ENCODE results near the gene CUX1. TPM values are rescaled to one million over a fixed set of nuclear protein-coding genes. Genes with fewer than 3 reads are reported as not detected.

CUX1 gene
- total RNA-seq, 1 experiment from 2014 or later, result 53.5 TPM

DNA sequence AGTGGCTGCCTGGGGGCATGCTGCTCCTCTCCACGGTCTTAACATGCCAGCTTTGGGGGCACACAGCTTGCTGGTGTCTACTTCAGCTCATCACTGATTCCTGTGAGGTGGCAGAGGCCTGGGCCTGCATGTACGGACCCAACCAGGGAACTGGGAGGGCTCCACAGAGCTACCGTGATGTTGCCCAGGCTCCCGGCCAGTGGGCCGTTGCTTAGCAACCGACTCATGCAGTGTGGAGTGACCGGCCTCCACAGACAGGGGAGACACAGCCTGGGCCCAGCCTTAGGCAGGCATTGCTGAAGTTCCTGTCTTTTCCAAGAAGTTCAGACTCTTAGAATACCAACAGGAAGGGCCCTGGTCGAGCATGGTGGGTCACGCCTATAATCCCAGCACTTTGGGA, 443.4 kb downstream of the CUX1 start:
- 0 out of 7 replicates have a peak overlapping the region, but pooled peaks of 1 of the 3 experiments have one; percentile 34 for H3K27ac Mint-ChIP-seq
- Histone ChIP-seq H3K23me2 (ENCODE audit: insufficient read length, low read depth, low read length, poor library complexity, severe bottlenecking) (no peaks in the 10 kb centered on the region), H3T11ph (ENCODE audit: low read length) (no peak overlapping the region), H3K79me1 (ENCODE audit: insufficient read depth, low read depth, low read length, poor library complexity, severe bottlenecking) (no peaks in the 10 kb centered on the region), H3K18ac (ENCODE audit: insufficient read length, low read depth, low read length) (no peak overlapping the region), H3K27ac (ENCODE audit: insufficient read length, low read depth, low read length) (no peak overlapping the region), H3K56ac (ENCODE audit: insufficient read length, low read depth, low read length) (no peak overlapping the region), H4K91ac (ENCODE audit: insufficient read length, low read depth, low read length) (no peak overlapping the region), H4K20me1 (ENCODE audit: control insufficient read depth, insufficient read depth, insufficient read length) (no peaks in the 10 kb centered on the region), H2BK12ac (ENCODE audit: insufficient read length, low read depth, low read length) (no peak overlapping the region), H2AK5ac (ENCODE audit: insufficient read length, low read length) (no peak overlapping the region), H3K14ac (ENCODE audit: insufficient read depth, low read length) (no peak overlapping the region), H3K23ac (ENCODE audit: insufficient read length, low read depth, low read length) (no peak overlapping the region), H2AFZ (ENCODE audit: low read length) (no peak overlapping the region), H3K4ac (ENCODE audit: low read depth, low read length) (no peak overlapping the region), H3K9me3 (ENCODE audit: control insufficient read depth, low read depth, low read length) (no peaks in the 10 kb centered on the region), H2BK20ac (ENCODE audit: low read depth, low read length, poor library complexity, severe bottlenecking) (no peak overlapping the region), H3K79me2 (ENCODE audit: insufficient read depth, low read length) (no peaks in the 10 kb centered on the region), H2BK120ac (ENCODE audit: low read depth, low read length, poor library complexity, severe bottlenecking) (no peak overlapping the region), H3K4me2 (ENCODE audit: insufficient read depth, insufficient read length, low read length) (no peak overlapping the region), H2BK15ac (ENCODE audit: low read depth, low read length) (no peak overlapping the region), H4K8ac (replicated peaks; ENCODE audit: insufficient read length, low read depth, low read length) (no peak overlapping the region), H2BK5ac (ENCODE audit: insufficient read length, low read length) (no peak overlapping the region), H3K4me1 (ENCODE audit: insufficient read depth, low read length) (no peaks in the 10 kb centered on the region), H3K27me3 (ENCODE audit: insufficient read depth, low read length) (no peaks in the 10 kb centered on the region), H4K5ac (ENCODE audit: insufficient read length, low read depth, low read length) (no peak overlapping the region), H3K9ac (ENCODE audit: extremely low read depth, insufficient read length, low read length) (no peak overlapping the region)
- H3K36me3 Mint-ChIP-seq (ENCODE audit: insufficient read depth in 1 of 3, low read depth in 3 of 3), result no peaks in the 10 kb centered on the region
- TF ChIP-seq CTCF (conservative IDR thresholded peaks at IDR 0.05), result no peak
- DNase-seq, result no peak
- H3K4me1 Mint-ChIP-seq, result peaks cover 0 to 8% of the 10 kb centered on the region in 2 experiments; a peak in 1 of 4 replicates
- no peak overlapping the region for H3K4me3 Mint-ChIP-seq
- H3K9me3 Mint-ChIP-seq, result no peaks in the 10 kb centered on the region
- no CpG with 5 or more reads among the region's 9 CpGs for WGBS (ENCODE audit: extremely low coverage, insufficient read length, low lambda C conversion rate)
- peaks cover 1% of the 10 kb centered on the region; the same call in 1 of the 2 replicates for H3K27me3 Mint-ChIP-seq (ENCODE audit: low read depth)

Measured in H9 (cell line).